Dendritic cell treated with granulocyte-macrophage colony-stimulating factor and Interleukin-4, amounts not matched to agents 40 ng/mL and 50 ng/mL, for 4 days (primary cell): ENCODE data around the gene CMSS1.
"Not testable (repeated sequence)": the region's sequence is repeated elsewhere in the genome, so short reads cannot be mapped to it uniquely, and the experiment has no call there.

Experiments
- H3K27ac Mint-ChIP-seq: one replicate; pipeline ENCODE4 v1.8.0; 2022; ENCODE audit warnings: mild to moderate bottlenecking, mixed read lengths
- H3K27me3 Mint-ChIP-seq: one replicate; pipeline ENCODE4 v1.8.0; 2022; ENCODE audit warnings: mild to moderate bottlenecking, mixed read lengths
- H3K36me3 Mint-ChIP-seq: one replicate; pipeline ENCODE4 v1.8.0; 2022; ENCODE audit warnings: low read depth, mixed read lengths
- H3K4me1 Mint-ChIP-seq: one replicate; pipeline ENCODE4 v1.8.0; 2022; ENCODE audit warnings: low read depth, mixed read lengths
- H3K4me3 Mint-ChIP-seq: one replicate; pipeline ENCODE4 v1.8.0; 2022; ENCODE audit warnings: mild to moderate bottlenecking, moderate library complexity, mixed read lengths
- H3K9me3 Mint-ChIP-seq: one replicate; pipeline ENCODE4 v1.8.0; 2022; ENCODE audit warnings: mixed read lengths
- intact Hi-C: fragments of 100-400 bp; cut with micrococcal nuclease; formaldehyde crosslinking; loops from one replicate; pipeline ENCODE4 v1.15.0; 2022

Gene CMSS1

DNA sequence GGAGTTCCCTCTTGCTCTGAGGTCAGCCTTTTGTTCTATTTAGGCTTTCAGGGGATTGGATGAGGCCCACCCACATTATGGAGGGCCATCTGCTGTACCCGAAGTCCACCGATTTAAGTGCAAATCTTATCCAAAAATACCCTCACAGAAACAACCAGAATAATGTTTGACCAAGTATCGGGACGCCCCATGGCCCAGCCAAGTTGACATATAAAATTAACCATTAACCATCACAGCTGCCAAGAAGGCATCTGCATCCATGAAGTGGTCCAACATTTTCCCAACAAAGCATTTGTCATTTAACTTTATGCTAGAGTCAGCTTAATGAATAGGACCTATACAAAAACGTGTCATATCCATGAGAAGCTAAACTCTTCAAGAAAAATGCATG, 396.9 kb downstream of the CMSS1 start:
- Mint-ChIP-seq H3K27me3 (no peaks in the 10 kb centered on the region), H3K9me3 (no peaks in the 10 kb centered on the region), H3K27ac (no peak overlapping the region), H3K4me1 (no peaks in the 10 kb centered on the region), H3K4me3 (no peak overlapping the region), H3K36me3 (no peaks in the 10 kb centered on the region)
- intact Hi-C loops: no loop called here

DNA sequence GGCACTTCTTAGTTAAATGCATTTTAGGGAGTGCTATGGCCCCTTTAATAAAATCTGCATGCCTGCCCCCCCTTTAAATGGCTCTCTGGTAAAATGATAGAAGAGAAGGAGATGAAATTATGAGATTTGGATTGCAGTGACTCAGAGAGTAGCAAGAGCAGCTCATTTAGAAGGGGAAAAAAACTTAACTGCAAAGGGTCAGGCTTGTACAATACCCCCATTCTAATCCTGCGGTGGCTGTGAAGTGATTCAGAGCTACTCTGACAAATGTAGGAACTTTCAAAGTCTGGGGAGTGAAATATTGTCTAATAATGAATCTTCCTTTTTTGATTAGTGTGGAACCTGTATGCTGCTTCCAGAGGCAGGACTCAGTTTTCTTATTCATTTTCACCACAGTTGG, 399.1 kb downstream of the CMSS1 start:
- Mint-ChIP-seq H3K36me3 (no peaks in the 10 kb centered on the region), H3K9me3 (no peaks in the 10 kb centered on the region), H3K27ac (no peak overlapping the region), H3K27me3 (no peaks in the 10 kb centered on the region), H3K4me3 (no peak overlapping the region), H3K4me1 (no peaks in the 10 kb centered on the region)
- intact Hi-C loops: no loop called here

GRCh38 chr3:100221159-100221558, 403.5 kb downstream of the CMSS1 start:
- intact Hi-C loops: no loop called here
- Mint-ChIP-seq H3K27ac (no peak overlapping the region), H3K4me1 (no peaks in the 10 kb centered on the region), H3K9me3 (peaks cover 6% of the 10 kb centered on the region), H3K36me3 (no peaks in the 10 kb centered on the region), H3K4me3 (no peak overlapping the region), H3K27me3 (no peaks in the 10 kb centered on the region)

- intact Hi-C loops: no loop called here
These were observed 407.5 kb downstream of the CMSS1 start for GRCh38 chr3:100225193-100225592.

DNA sequence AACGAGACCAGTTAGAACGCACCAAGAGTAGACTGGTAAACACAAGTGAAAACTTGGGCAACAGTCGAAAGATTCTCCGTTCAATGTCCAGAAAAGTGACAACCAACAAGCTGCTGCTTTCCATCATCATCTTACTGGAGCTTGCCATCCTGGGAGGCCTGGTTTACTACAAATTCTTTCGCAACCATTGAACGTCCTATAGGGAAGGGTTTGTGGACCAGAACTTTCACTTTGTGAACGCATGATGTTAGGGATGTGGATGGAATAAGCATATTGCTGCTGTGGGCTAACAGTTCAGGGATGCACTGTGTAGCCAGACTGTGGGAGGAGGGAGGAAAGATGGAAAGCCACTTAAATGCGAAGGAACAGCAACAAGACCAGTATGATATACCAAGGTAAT, 408.2 kb downstream of the CMSS1 start:
- Mint-ChIP-seq H3K27me3 (no peaks in the 10 kb centered on the region), H3K4me3 (no peak overlapping the region), H3K9me3 (peaks cover 6% of the 10 kb centered on the region), H3K27ac (no peak overlapping the region), H3K36me3 (no peaks in the 10 kb centered on the region), H3K4me1 (no peaks in the 10 kb centered on the region)
- intact Hi-C loops: no loop called here

More at GRCh38 chr3:100225193-100225592, 407.5 kb downstream of the CMSS1 start:
- Mint-ChIP-seq H3K36me3 (no peaks in the 10 kb centered on the region), H3K27ac (no peak overlapping the region), H3K4me3 (no peak overlapping the region), H3K27me3 (no peaks in the 10 kb centered on the region), H3K4me1 (no peaks in the 10 kb centered on the region), H3K9me3 (peaks cover 6% of the 10 kb centered on the region)

GRCh38 chr3:100226712-100227429, 409.2 kb downstream of the CMSS1 start:
- no peak overlapping the region for H3K27ac Mint-ChIP-seq
- no peaks in the 10 kb centered on the region for H3K36me3 Mint-ChIP-seq

DNA sequence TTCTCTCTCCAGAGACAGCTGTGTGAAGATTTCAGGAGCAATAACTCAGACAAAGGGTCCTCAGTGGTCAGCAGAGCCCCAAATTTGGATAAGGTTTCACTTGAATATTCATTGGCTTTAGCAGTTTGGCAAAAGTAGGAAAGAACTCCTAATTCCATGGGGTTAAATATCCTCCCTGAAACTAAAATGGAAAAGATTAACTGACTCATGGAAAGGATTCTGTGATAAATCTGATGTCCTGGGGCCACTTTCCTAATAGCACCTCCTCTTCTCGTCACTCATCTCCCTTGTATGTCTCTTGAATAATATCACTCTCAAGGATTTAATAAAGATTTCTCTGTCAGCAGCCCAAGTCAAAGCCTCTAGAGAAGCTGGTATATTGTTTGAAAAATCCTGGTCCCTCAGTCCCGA, 409.9 kb downstream of the CMSS1 start:
- Mint-ChIP-seq H3K36me3 (no peaks in the 10 kb centered on the region), H3K4me3 (no peak overlapping the region), H3K27me3 (no peaks in the 10 kb centered on the region), H3K9me3 (peaks cover 6% of the 10 kb centered on the region), H3K27ac (no peak overlapping the region), H3K4me1 (no peaks in the 10 kb centered on the region)
- intact Hi-C loops: no loop called here

More at GRCh38 chr3:100226712-100227429, 409.2 kb downstream of the CMSS1 start:
- peaks cover 6% of the 10 kb centered on the region for H3K9me3 Mint-ChIP-seq
- no peaks in the 10 kb centered on the region for H3K27me3 Mint-ChIP-seq
- intact Hi-C loops: no loop called here
- H3K4me1 Mint-ChIP-seq: no peaks in the 10 kb centered on the region
- no peak overlapping the region for H3K4me3 Mint-ChIP-seq

GRCh38 chr3:100228247-100228646, 410.6 kb downstream of the CMSS1 start:
- H3K4me3 Mint-ChIP-seq: no peak overlapping the region
- intact Hi-C loops: no loop called here
- H3K36me3 Mint-ChIP-seq: no peaks in the 10 kb centered on the region
- H3K4me1 Mint-ChIP-seq: no peaks in the 10 kb centered on the region
- H3K9me3 Mint-ChIP-seq: peaks cover 6% of the 10 kb centered on the region
- H3K27ac Mint-ChIP-seq: no peak overlapping the region
- H3K27me3 Mint-ChIP-seq: no peaks in the 10 kb centered on the region

DNA sequence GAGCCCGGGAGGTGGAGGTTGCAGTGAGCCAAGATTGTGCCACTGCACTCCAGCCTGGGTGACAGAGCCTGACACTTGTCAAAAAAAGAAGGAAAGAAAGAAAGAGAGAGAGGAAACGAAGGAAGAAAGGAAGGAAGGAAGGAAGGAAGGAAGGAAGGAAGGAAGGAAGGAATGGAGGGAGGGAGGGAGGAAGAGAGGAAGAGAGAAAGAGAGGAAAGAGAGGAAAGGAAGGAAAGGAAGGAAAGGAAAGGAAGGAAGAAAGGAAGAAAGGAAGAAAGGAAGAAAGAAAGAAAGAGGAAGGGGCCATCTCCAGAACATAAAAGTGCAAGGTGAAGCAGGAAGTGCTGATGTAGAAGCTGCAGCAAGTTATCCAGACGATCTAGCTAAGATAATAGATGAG, 411.5 kb downstream of the CMSS1 start:
- intact Hi-C loops, H3K4me1 Mint-ChIP-seq, H3K9me3 Mint-ChIP-seq, H3K27ac Mint-ChIP-seq, H3K4me3 Mint-ChIP-seq, H3K36me3 Mint-ChIP-seq, H3K27me3 Mint-ChIP-seq: not testable (repeated sequence)

GRCh38 chr3:100230710-100231109, 413.0 kb downstream of the CMSS1 start:
- Mint-ChIP-seq H3K4me1 (no peaks in the 10 kb centered on the region), H3K4me3 (no peak overlapping the region), H3K27ac (no peak overlapping the region), H3K9me3 (no peaks in the 10 kb centered on the region), H3K27me3 (no peaks in the 10 kb centered on the region), H3K36me3 (no peaks in the 10 kb centered on the region)
- intact Hi-C loops: no loop called here
